HG02623 (cell line): ENCODE measurements around the gene CENPV.
A peak's percentile ranks its signal among the peaks of the same experiment; 100 is the strongest.
"Not testable (repeated sequence)": the region's sequence is repeated elsewhere in the genome, so short reads cannot be mapped to it uniquely, and the experiment has no call there.

Experiments
- ATAC-seq: cut with Tn5 transposase; IDR thresholded peaks from one replicate; pipeline ENCODE4 v1.9.1; 2021; ENCODE audit warnings: moderate library complexity; ENCODE audit not compliant: unreplicated experiment

CENPV gene

DNA sequence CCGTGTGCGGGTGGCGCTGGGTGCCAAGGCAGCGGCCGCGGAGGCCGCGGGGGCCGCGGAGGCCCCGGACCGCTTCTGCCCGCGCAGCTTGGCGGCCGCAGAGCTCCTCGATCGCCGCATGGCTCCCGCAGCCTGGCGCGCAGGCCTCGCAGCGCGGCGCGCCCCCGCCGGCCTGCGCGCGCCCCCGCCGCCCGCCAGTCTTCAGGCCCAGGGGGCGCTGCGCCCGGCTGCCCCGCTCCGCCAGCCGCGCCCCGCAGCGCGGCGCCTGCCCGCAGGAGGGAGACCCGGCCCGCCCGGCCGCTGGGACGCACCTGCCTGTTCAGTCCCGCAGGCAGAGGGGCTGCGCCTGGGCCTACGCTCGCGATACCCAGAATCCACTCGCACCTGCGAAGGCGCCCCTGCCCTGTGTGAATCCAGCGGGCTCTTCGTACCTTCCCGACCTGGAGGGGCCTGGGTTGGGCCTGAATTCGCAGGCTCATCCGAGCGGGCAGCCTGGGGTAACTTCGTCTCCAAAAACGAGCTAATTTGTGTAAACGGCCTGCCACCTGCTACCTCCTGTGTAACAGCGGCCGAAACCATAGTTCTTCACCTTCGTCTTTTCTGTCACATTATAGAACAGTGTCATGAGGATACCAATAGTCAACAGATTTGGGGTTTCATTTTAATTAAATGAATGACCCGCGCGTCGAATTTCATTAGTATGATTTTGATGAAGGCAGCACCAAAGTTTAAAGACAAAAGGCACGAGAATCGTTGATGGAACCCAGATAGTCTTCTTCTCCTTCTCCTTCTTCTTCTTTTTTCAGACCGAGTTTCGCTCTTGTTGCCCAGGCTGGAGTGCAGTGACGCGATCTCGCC lies at the start of gene CENPV:
CENPV (minus strand) TSS at position 153 of the 858 bp plus-strand sequence; CDS start at position 120, 33 bp downstream.
- peak; percentile 62 for ATAC-seq

DNA sequence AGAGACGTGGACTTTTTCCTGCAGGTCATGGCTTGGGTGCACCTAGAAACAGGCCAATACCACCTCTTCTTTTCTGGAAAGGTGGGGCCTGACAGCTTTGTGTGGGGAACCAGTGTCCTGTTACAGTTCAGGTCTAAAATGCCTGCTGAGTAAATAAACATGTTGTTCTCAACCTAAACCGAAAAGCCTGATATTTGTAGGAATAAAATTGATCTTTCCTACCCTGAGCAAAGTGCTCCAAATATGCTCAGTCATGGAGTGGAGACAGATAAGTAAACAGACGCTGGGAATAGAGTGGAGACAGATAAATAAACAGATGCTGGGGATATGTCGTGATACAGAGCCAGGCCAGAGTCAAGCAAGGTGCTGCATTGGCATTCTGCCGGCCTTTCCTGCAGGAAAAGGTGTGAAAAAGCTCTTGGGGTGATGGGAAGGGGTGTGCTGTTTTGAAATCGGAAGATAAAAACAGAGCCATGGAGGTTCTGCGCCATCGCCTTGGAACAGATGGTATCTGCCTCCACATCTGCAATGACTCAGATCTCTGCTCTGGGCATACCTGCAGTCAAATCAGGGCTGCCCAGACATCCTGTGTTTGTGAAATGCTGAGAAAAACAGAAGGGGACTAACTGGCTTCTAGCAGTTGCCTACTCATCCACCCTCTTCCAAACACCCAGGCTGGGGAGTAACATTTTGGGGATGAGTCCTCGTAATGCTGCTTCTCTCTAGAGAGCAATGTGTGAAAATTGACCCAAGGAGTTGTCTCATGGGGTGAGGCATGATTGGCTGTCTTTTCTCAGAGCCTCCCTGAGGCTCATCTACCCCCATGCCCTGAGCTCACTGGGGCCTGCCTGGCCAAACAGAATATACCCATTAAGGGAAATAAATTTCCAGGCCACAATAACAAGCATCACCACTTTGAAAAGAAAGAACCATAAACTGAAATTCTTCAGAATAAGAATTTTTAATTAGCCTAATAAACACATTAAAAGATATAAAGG lies 45.3 kb upstream of the CENPV start:
- ATAC-seq, result peak; percentile 70

DNA sequence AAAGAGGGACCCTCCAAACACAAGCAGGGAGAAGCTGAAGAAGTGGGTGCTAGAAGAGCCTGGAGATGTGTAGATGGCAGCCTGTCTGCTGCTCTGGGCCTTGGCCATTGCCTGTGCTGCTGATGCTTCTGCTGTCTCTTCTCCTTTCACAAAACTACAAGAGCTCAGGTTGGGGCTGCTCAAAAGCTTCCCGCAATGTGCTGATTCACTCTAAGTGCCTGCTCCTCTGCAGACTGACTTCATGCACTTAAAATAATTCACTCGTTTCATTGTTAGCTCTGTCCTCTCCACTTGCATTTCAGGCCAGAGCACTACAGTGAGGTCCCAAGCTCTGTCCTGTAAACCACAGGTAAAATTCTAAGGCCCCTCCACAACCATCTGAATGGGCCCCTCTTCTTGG lies 43.4 kb upstream of the CENPV start:
- ATAC-seq, result not testable (repeated sequence)

DNA sequence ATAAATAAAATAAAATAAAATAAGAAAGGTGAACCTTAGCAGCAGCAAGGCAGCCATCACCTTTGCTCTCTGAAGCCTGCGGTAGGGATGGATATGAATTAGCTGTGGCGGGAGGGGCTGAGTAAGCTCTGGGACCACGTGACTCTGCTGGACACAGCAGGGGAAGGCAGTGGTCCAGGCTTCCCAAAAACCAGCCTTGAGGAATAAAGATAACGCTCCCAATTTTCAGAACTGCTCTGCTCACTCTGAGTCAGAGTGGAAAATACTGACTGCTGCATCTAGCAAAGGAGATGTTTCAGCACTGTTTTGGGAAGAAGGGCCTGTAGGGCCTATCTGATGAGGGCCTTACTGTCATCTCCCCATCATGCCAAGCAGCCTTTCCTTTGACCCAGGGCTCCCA lies 42.6 kb upstream of the CENPV start:
- not testable (repeated sequence) for ATAC-seq

DNA sequence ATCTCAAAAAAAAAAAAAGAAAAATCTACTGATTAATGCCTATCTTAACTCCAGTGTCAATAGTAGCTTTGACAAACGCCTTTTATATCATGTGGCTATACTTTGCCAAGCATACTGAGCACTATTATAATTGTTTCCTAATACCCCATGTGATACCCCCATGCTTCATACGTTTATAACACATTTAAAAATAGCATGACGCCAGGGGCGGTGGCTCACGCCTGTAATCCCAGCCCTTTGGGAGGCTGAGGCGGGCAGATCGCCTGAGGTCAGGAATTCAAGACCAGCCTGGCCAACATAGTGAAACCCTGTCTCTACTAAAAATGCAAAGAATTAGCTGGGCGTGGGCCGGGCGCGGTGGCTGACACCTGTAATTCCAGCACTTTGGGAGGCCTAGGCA lies 39.2 kb upstream of the CENPV start:
- not testable (repeated sequence) for ATAC-seq

DNA sequence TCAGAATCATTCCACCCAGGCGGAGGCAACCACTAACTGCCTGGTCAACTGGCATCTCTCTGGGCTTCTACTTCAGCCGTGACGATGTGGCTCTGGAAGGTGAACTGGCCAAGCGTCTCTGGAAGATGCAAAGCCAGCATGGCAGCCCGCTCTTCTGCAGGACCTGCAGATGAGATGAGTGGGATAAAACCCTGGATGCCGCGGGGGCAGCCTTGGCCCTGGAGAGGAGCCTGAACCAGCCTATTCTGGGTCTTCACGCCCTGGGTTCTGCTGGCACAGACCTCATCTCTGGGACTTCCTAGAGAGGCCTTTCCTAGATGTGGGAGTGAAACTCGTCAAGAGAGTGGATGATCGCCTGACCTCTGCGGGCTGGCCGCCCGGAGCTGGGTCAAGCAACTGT lies 38.2 kb upstream of the CENPV start:
- ATAC-seq, result no peak

DNA sequence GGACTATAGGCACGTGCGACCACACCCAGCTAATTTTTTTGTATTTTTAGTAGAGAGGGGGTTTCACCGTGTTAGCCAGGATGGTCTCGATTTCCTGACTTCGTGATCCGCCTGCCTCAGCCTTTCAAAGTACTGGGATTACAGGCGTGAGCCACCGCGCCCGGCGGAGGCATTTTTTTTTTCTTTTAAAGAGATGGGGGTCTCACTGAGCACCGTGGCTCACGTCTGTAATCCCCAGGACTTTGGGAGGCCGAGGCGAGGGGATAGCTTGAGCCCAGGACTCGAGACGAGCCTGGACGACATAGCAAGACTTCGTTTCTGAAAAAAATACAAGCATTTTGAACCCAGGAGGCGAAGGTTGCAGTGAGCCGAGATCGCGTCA lies 32.8 kb upstream of the CENPV start:
- not testable (repeated sequence) for ATAC-seq

DNA sequence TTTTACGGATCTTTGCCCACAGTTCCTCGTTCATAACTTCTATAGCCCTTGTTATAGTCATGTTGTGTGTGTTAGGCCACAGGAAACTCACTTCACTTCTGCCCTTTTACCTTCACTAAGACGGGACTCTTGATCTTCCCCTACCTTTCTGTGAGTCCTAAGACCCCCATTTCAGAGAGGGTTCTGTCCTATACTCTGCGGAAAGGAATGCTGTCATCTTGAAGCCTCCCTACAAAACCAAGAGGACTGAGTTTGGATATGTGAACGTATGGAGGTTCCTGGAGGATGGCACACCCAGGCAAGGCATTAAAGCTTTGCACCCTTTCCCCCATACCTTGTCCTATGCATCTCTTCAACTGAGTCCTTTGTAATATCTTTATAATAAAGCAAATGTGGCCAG lies 31.3 kb upstream of the CENPV start:
- no peak for ATAC-seq

DNA sequence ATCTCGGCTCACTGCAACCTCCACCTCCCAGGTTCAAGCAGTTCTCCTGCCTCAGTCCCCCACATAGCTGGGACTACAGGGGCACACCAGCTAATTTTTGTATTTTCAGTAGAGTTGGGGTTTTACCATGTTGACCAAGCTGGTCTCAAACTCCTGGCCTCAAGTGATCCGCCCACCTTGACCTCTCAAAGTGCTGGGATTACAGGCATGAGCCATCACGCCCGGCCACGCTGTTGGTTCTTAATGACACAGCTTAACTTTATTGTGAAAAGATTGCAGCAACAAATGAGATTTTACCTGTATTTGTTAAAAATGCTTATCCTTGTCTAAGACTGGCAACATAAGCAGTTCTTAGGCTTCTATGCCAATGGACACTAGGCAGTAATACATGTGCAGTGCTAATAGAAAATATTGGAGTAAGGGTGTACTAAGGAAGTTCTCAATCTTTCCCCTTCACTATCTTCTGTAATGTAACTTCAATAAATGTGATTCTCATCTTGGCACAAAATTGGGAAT lies 30.6 kb upstream of the CENPV start:
- ATAC-seq, result no peak

DNA sequence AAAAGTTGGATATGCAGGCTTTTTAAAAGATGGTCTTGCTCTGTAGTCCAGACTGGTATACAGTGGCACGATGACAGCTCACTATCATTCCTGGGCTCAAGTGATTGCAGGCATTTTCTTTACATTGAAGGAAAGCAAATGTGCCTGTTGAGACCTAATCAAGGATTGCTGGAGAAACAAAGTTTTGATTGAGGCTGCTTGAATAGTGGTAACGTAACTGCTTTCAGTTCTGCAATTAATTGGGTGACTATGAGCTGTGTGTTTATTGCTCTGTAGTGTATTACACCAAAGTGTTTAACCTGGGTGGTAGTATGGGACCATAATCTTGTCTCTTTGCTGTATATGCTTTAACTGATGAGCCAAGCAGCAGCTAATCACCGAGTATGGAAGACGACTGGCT lies 29.9 kb upstream of the CENPV start:
- no peak for ATAC-seq

DNA sequence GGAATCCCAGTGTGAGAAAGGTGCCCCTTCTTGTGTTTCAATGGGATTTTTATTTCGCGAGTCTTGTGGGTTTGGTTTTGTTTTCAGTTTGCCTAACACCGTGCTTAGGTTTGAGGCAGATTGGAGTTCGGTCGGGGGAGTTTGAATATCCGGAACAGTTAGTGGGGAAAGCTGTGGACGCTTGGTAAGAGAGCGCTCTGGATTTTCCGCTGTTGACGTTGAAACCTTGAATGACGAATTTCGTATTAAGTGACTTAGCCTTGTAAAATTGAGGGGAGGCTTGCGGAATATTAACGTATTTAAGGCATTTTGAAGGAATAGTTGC lies 28.2 kb upstream of the CENPV start:
- no peak for ATAC-seq

DNA sequence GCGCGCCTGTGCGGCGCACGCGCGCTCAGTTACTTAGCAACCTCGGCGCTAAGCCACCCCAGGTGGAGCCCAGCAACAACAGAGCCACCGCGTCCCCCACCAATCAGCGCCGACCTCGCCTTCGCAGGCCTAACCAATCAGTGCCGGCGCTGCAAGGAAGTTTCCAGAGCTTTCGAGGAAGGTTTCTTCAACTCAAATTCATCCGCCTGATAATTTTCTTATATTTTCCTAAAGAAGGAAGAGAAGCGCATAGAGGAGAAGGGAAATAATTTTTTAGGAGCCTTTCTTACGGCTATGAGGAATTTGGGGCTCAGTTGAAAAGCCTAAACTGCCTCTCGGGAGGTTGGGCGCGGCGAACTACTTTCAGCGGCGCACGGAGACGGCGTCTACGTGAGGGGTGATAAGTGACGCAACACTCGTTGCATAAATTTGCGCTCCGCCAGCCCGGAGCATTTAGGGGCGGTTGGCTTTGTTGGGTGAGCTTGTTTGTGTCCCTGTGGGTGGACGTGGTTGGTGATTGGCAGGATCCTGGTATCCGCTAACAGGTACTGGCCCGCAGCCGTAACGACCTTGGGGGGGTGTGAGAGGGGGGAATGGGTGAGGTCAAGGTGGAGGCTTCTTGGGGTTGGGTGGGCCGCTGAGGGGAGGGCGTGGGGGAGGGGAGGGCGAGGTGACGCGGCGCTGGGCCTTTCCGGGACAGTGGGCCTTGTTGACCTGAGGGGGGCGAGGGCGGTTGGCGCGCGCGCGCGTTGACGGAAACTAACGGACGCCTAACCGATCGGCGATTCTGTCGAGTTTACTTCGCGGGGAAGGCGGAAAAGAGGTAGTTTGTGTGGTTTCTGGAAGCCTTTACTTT lies 27.6 kb upstream of the CENPV start, which contains the start of gene UBB:
UBB (plus strand) TSS at position 452 of the 856 bp plus-strand sequence. CDS start 817 bp downstream, outside the sequence.
- peak; percentile 90 for ATAC-seq

DNA sequence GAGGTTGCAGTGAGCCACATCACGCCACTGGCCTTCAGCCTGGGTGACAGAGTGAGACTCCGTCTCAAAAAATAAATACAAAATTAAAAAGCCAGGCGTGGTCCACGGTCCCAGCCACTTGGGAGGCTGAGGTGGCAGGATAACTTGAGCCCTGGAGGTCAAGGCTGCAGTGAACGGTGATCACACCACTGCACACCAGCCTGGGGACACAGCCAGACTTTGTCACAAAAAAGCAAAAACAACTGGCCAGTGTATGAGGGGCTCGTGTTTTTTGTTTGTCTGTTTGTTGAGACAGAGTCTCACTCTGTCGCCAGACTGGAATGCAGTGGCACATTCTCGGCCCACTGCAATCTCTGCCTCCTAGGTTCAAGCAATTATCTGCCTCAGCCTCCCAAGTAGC lies 26.4 kb upstream of the CENPV start:
- ATAC-seq, result no peak

DNA sequence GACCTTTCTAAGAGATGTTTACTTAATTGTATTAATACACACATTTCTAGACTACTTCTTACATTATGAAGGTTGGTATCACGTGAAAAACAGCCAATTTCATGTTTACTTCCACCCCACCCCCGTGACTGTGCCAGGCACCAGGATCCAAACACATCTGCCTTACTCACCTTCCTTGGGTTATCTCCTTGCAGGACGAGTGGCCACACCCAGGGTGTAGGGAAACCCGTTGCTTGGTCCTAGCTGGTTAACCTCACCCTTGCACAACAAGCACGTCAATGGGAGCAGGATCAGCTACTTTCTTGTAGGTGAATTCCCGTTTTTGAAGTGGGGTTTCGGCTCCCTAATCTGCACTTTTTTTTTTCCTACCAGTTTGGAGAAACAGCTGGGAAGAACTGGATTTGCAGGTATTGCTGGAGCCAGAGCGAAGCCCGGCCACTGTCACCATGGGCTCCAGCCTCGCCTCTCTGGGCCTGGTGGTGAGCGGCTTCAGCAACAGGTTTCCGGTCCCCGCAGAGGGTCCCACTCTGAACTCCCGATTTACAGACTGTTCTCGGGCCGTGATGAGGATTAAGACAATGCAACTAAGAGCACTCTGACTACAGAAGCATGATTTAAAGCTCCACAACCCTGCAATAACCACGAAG lies 25.5 kb upstream of the CENPV start:
- ATAC-seq, result no peak

DNA sequence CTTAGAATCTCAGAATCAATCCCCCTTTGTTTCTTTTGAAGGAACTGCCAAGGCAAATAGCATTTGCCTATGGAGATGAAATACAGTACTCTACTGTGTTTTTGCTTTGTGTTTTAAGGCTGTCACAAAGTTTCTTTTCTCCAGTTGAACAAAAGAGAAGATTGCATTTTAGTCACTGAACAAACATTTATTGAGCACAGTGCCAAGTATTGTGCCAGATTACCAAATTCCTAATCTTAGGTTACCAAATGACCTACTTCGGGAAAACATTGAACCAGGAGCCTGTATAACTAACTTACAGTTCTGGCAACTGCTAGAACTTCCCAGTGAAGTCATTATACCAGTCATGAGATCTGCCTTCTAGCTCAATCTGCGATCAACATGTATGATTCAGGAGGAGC lies 24.7 kb upstream of the CENPV start:
- no peak for ATAC-seq

DNA sequence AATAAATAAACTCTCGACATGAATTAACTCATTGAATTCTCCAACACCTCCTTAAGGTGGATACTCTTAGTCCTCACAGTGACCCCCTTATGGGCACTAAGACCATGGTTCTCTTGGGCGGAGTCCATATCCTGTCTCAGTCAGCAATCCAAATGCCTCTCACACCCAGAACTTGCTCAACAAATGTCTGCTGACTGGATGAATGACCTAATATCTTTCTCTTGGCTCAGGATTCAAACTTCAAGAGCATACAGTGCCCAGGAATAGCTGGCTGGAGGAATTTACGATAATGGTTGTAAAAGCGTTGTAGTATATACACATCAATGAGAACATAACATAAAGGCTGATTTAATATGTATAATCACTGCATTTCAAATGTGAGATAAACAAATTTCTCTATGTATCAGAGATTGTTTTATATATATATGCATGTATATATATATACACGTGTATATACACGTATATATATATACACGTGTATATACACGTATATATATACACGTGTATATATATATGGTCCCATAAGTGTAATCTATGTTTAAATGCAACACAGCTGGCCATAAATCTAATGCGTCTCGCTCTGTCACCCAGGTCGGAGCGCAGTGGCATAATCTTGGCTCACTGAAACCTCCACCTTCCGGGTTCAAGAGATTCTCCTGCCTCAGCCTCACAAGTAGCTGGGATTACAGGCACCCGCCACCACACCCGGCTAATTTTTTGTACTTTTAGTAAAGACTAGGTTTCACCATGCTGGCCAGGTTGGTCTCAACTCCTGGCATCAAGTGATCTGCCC lies 21.1 kb upstream of the CENPV start:
- ATAC-seq, result no peak

DNA sequence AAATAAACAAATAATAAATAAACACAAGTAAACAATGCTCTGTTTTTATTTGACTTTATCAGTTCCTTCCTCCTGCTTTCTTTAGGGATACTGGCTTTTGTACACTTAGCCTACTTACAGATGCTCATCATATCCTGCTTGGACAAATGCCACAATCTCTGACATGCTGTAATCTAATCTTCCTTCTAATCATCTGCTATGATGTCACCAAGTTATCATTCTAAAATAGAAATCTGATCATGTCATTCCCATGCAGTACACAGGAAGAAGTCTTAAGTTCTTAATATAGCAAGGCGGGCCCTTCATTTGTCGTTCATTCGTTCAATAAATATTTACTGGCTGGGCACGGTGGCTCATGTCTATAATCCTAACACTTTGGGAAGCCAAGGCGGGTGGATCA lies 18.5 kb upstream of the CENPV start:
- ATAC-seq, result no peak

DNA sequence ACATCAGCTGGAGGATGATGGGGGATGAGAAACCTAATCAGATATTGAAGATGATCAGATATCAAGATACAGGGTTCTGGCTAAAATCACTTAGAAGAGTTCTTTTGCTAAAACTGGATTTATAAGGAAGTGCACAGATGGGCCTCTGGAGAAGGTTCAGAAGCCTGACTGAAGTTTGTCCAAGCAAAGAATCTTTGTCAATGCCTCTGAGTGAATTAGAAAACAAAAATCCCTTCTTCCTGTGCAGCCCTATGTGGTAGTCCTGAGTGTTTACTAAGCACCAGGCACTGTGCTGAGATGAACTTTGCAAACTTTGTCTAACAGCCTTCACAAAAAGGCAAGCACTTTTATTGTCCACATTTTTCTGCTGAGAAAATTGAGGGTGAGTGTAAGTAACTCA lies 11.4 kb upstream of the CENPV start:
- ATAC-seq, result no peak
